Measurements from ENCODE around the gene COL27A1. TPM values are rescaled to one million over a fixed set of nuclear protein-coding genes. Genes with fewer than 3 reads are reported as not detected.

Gene COL27A1
- total RNA-seq, 1 donor from 2014 or later = 1.3 TPM

GRCh38 chr9:114270120-114270975 is 115.0 kb downstream of the COL27A1 start:
- Histone ChIP-seq H3K27me3 (ENCODE audit: control insufficient read depth, insufficient read depth, low read length) (no peaks in the 10 kb centered on the region), H3K36me3 (ENCODE audit: control insufficient read depth, insufficient read depth, low read length) (no peaks in the 10 kb centered on the region), H3K4me3 (ENCODE audit: low read depth, low read length) (no peak overlapping the region)
- TF ChIP-seq, protein P1, sequence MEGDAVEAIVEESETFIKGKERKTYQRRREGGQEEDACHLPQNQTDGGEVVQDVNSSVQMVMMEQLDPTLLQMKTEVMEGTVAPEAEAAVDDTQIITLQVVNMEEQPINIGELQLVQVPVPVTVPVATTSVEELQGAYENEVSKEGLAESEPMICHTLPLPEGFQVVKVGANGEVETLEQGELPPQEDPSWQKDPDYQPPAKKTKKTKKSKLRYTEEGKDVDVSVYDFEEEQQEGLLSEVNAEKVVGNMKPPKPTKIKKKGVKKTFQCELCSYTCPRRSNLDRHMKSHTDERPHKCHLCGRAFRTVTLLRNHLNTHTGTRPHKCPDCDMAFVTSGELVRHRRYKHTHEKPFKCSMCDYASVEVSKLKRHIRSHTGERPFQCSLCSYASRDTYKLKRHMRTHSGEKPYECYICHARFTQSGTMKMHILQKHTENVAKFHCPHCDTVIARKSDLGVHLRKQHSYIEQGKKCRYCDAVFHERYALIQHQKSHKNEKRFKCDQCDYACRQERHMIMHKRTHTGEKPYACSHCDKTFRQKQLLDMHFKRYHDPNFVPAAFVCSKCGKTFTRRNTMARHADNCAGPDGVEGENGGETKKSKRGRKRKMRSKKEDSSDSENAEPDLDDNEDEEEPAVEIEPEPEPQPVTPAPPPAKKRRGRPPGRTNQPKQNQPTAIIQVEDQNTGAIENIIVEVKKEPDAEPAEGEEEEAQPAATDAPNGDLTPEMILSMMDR (IDR thresholded peaks at IDR 0.05; ENCODE audit: insufficient read depth, low read length, severe bottlenecking) = no peak
- FAIRE-seq (no peak), DNase-seq (ENCODE audit: low read depth) (no peak)

GRCh38 chr9:114271556-114272510 is 116.5 kb downstream of the COL27A1 start:
- Histone ChIP-seq H3K36me3 (ENCODE audit: control insufficient read depth, insufficient read depth, low read length) (peaks cover 2% of the 10 kb centered on the region), H3K27me3 (ENCODE audit: control insufficient read depth, insufficient read depth, low read length) (no peaks in the 10 kb centered on the region), H3K4me3 (ENCODE audit: low read depth, low read length) (no peak overlapping the region)
- TF ChIP-seq, protein P1 (IDR thresholded peaks at IDR 0.05; ENCODE audit: insufficient read depth, low read length, severe bottlenecking) = peak; percentile 32
- no peak for DNase-seq (ENCODE audit: low read depth)
- no peak for FAIRE-seq

DNA sequence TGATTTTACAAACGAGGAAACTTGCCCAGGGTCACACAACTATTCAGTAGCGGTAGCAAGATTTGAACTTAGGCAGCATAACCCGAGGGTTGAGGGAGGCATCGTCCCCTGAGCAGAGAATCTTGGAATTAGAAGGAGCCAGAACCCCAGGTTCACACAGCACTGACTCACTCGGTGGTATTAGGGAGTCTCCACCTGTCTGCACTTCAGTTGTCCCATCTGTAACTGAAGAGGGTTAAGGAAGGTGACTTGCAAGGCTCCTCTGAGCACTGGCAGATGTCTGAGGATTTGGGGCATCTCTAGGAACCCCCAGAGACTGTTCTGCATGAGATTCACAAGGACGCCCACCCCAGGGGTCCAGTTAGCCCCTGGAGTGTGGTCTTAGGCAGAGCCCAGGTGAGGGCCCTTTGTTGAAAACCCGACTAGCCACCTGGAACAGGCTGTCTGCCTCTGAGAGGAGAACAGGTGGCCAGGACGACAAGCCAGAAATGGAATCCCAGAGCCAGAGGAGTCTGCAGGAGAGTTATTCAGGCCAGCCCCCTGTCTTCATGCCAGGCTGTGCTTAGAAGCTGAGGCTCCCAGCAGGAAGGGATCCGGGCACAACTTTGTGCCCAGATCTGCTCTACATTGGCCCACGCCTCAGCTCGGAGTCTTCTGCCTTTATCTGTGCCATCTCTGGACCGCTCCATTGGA is 117.5 kb downstream of the COL27A1 start:
- H3K36me3 ChIP-seq (ENCODE audit: control insufficient read depth, insufficient read depth, low read length) = peaks cover 2% of the 10 kb centered on the region
- FAIRE-seq (no peak), DNase-seq (ENCODE audit: low read depth) (peak; percentile 50)
- no peak overlapping the region for H3K4me3 ChIP-seq (ENCODE audit: low read depth, low read length)
- H3K27me3 ChIP-seq (ENCODE audit: control insufficient read depth, insufficient read depth, low read length) = no peaks in the 10 kb centered on the region
- TF ChIP-seq, protein P1 (IDR thresholded peaks at IDR 0.05; ENCODE audit: insufficient read depth, low read length, severe bottlenecking) = no peak

DNA sequence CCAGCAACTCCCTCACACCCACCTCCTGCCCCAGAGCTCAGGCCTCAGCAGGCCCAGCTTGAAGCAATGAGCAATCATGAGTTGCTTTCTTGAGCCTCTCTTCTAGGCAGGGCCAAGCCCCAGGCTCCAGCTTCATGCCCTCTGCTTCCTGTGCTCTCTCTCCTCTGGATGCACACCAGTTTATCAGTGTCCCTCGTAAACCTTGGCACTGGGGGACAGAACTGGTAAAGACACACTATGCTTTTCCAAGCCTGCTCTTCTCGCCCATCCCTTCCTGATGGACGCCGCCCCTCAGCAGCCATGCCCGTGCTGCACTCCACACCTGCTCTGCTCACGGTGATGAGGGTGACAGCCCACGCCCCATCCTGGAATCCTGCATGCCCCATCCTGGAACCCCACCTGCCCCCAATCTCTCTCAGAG is 118.1 kb downstream of the COL27A1 start:
- peaks cover 2% of the 10 kb centered on the region for H3K36me3 ChIP-seq (ENCODE audit: control insufficient read depth, insufficient read depth, low read length)
- no peak overlapping the region for H3K4me3 ChIP-seq (ENCODE audit: low read depth, low read length)
- peak; percentile 86 for DNase-seq (ENCODE audit: low read depth)
- peak; percentile 75 for FAIRE-seq
- TF ChIP-seq, protein P1 (IDR thresholded peaks at IDR 0.05; ENCODE audit: insufficient read depth, low read length, severe bottlenecking) = no peak
- no peaks in the 10 kb centered on the region for H3K27me3 ChIP-seq (ENCODE audit: control insufficient read depth, insufficient read depth, low read length)

DNA sequence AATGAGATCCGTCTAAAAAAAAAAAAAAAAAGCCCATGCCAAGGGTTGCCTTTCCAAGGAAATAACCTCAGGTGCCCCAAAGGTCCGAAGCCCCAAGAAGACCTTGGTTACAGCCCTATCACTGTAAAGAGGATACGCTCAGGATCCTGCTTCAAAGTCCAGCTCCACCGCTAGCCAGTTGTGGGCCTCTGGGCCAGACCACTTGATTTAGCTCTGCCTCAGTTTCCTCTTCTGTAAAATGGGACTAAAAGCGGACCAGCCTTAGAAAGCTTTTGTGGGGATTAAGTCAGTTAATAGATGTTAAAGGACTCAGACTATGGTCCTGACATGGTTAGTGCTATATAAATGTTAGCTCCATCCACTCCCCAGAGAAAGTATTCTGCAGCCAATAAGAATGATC is 118.9 kb downstream of the COL27A1 start:
- H3K36me3 ChIP-seq (ENCODE audit: control insufficient read depth, insufficient read depth, low read length) = peaks cover 2% of the 10 kb centered on the region
- H3K4me3 ChIP-seq (ENCODE audit: low read depth, low read length) = no peak overlapping the region
- H3K27me3 ChIP-seq (ENCODE audit: control insufficient read depth, insufficient read depth, low read length) = no peaks in the 10 kb centered on the region
- TF ChIP-seq, protein P1 (IDR thresholded peaks at IDR 0.05; ENCODE audit: insufficient read depth, low read length, severe bottlenecking) = no peak
- FAIRE-seq (no peak), DNase-seq (ENCODE audit: low read depth) (no peak)
